Measurements from ENCODE around the gene TCF12.

The TCF12 gene

GRCh38 chr15:57328479-57328878 lies 410.0 kb downstream of the TCF12 start:
- TF ChIP-seq CTCF (IDR thresholded peaks at IDR 0.05; ENCODE audit: low read length, missing control alignments): no peak
- no peak overlapping the region for H3K4me3 ChIP-seq (replicated peaks; ENCODE audit: low read depth, low read length)
- DNase-seq (ENCODE audit: low read depth): no peak

DNA sequence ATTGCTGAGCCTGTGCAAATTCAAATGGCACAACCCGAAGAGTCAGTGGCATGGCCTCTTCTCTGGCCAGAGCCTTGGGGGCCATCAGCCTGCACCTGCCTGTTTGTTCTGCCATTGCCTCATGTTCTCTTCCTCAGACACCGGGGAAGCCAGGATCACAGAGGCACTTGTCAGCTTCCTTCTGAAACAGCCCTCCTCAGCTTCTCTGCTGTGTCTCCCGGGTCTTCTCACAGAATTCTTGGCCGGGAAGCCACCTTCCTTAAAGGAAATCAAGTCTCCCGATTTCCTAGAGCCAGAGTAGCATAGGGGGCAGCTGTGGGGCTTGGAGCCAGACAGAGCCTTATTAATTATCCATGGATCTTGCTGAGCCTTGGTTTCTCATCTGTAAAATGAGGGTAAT lies 410.5 kb downstream of the TCF12 start:
- TF ChIP-seq CTCF (IDR thresholded peaks at IDR 0.05; ENCODE audit: low read length, missing control alignments): no peak
- DNase-seq (ENCODE audit: low read depth): no peak
- no peak overlapping the region for H3K4me3 ChIP-seq (replicated peaks; ENCODE audit: low read depth, low read length)

- no peak for TF ChIP-seq CTCF (IDR thresholded peaks at IDR 0.05; ENCODE audit: low read length, missing control alignments)
- no peak overlapping the region for H3K4me3 ChIP-seq (replicated peaks; ENCODE audit: low read depth, low read length)
- no peak for DNase-seq (ENCODE audit: low read depth)
Measured at GRCh38 chr15:57329582-57330367, 411.3 kb downstream of the TCF12 start.

GRCh38 chr15:57330619-57331340 lies 412.3 kb downstream of the TCF12 start:
- no peak for DNase-seq (ENCODE audit: low read depth)
- H3K4me3 ChIP-seq (replicated peaks; ENCODE audit: low read depth, low read length): no peak overlapping the region
- no peak for TF ChIP-seq CTCF (IDR thresholded peaks at IDR 0.05; ENCODE audit: low read length, missing control alignments)

GRCh38 chr15:57332326-57332725 lies 413.9 kb downstream of the TCF12 start:
- no peak overlapping the region for H3K4me3 ChIP-seq (replicated peaks; ENCODE audit: low read depth, low read length)
- TF ChIP-seq CTCF (IDR thresholded peaks at IDR 0.05; ENCODE audit: low read length, missing control alignments): no peak
- DNase-seq (ENCODE audit: low read depth): no peak

GRCh38 chr15:57333487-57333886 lies 415.0 kb downstream of the TCF12 start:
- H3K4me3 ChIP-seq (replicated peaks; ENCODE audit: low read depth, low read length): no peak overlapping the region
- TF ChIP-seq CTCF (IDR thresholded peaks at IDR 0.05; ENCODE audit: low read length, missing control alignments): no peak
- peak; percentile 54 for DNase-seq (ENCODE audit: low read depth)
